ENCODE measurements around the gene SRP9.
"Not testable (repeated sequence)": the region's sequence is repeated elsewhere in the genome, so short reads cannot be mapped to it uniquely, and the experiment has no call there.

SRP9 gene

GRCh38 chr1:225817611-225818061 is 40.0 kb downstream of the SRP9 start:
- DNase-seq: no peak

DNA sequence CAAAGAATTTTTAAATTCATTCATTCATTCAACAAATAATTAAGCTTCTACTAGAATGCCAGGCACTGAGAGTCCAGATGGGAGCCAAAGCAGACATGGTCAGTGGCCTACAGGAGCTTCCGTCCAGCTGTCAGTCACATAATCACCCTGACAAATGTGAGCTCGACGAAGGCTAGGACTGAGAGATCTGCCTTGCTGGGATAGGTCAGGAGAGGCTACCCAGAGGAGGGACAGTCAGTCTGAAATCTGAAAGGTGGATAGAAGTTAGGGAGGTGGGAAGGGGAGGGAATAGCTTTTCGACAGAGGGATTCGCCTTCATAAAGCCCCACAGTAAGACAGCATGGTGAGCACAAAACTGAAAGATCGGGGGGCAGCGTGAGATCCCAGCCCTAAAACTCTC is 40.6 kb downstream of the SRP9 start:
- DNase-seq: no peak

DNA sequence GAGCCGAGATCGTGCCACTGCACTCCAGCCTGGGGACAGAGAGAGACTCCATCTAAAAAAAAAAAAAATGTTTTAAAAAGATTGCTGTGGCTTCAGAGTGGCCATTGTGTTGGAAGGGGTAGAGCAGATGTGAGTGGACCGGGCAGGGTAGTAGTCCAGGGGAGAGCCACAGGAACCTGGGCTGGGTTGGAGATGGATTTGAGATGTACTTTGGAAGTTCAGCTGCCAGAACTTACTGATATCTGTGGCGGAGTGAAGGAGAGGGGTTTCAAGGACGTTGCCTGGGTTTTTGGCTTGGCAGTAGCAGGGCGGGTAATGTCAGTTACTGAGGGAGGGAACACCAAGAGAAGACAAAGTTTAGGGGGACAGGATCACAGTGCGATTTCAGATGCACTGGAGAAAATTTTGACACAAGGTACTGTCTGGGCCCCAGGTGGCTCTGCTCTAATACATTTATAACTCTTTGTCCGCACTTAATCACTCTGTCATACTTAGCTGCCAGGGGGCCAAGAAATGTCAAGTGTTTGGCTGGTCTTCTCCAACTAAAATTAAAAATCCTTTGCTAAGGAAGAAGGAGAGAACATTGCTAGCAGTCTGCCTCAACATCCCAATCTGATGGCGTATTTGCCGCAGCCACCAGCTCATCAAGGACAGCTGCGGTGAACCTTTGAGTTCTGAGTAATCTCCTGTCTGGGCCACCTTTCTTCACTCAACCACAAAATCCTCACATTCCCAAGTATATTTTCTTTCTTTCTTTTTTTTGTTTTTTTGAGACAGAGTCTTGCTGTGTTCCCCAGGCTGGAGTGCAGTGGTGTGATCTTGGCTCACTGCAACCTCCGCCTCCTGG is 41.9 kb downstream of the SRP9 start:
- no peak for DNase-seq

DNA sequence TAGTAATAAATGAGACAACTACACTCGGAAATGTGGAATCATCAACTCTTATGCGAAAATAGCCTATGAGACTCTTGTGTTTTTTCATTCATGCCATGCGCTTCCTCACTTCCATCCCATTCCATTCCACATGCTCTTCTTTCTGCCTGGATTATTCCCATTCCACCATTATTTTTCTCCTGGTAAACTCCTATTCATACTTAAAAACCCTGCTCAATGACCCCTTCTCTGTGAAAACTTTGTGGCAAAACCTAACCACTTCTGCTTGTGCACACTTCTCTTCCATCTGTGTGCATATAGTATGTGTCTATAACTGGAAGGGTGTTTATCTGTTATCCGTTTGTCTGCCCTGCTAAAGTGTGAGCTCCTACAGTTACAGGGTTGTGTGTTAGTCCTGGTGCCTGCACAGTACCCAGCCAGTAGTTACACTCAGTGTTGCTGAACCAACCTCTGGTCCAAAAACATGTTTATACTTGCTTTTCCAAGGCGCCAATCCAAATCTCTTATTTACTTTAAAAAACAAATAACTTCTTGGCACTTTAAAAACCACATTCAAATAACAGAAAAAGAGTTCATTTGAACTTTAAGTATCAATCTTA is 43.0 kb downstream of the SRP9 start:
- peak; percentile 24 for DNase-seq

DNA sequence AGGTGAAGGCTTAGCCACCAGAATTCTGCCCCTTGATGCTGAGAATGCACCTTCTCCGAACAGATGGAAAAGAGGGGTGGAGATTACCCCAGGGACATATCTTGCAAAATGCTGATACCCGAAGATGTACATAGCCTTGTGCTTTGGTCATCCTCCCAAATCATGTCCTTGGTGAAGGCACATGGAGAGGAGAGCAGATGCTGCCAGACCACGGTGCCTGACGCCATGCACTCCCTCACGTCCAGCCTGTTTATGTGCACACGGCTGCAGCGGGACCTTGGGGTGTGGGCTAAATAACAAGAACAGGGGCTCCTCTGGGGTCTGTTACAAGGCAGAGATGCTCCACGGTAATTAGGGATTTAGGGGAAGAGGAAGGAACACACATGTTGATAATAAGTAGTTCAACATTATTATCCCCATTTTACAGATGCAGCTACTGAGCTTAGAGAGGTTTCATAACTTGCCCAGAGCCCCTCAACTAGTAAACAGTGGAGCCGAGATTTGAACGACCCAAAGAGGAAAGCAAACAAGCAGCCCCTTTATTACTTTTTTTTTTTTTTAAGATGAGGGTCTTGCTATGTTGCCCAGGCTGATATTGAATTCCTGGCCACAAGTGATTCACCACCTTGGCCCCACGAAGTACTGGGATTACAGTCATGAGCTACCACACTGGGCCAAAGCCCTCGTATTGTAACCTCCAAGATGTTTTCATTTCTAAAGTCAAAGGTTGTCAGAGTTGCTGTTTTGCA is 45.2 kb downstream of the SRP9 start:
- no peak for DNase-seq

DNA sequence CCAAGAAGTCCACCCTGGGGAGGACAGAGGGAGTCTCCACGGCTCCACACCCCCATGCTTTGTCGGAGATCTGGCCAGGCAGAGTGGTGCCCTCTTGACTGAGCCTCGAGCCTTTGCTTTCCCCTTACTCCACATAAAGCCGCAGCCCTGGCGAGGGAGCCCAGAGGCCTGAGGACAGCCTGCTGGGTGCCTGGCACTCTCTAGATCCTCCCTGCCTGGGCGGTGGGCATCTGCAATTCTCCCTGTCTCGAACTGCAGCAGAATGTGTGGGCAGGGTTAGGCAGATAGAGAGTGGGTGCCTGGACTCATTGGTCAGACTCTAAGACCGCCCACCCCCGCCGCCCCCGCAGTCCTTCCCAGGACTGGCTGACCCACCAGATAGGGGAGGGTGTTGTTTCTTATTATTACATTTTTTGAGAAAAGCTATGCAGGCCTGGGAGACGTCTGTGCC is 46.2 kb downstream of the SRP9 start:
- no peak for DNase-seq

DNA sequence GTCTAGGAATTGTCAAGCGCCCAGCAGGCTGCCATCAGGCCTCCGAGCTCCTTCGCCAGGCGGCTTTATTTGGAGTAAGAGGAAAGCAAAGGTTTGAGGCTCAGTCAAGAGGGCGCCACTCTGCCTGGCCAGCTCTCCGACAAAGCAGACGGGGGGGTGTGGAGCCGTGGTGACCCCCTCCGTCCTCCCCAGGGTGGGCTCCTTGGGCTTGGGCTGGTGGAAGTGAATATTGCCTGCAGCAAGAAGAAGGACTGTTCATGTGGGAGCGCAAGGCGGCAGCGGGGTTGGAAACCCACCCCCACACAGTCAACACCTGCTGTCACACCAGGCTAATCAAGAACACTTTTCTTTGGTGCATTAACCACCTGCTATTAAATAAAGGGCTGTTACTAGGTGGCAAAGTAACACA is 46.9 kb downstream of the SRP9 start:
- peak; percentile 87 for DNase-seq

DNA sequence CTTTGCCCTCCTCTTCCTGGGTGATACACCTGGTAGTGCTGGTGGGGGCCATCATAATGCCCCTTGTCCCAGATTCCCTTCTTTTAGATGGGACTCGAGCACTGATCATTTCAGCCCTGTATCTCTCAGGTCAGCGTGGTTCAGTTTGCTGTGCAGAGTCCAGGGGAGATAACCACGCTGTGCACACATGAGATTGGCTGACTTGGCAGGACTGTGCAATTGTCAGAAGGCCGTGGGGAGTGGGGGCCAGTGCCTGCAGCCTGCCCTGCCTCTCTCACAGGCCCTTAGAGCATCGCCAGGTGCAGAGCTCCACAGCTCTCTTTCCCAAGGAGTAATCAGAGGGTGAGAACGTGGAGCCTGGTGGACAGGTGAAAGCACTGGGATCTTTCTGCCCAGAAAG is 47.5 kb downstream of the SRP9 start:
- peak; percentile 68 for DNase-seq

- peak; percentile 18 for DNase-seq
Observed at GRCh38 chr1:225825607-225826007, 48.0 kb downstream of the SRP9 start.

- DNase-seq: no peak
Observed at GRCh38 chr1:225827076-225827475, 49.5 kb downstream of the SRP9 start.

- DNase-seq: no peak
Observed at GRCh38 chr1:225828706-225829345, 51.2 kb downstream of the SRP9 start.

DNA sequence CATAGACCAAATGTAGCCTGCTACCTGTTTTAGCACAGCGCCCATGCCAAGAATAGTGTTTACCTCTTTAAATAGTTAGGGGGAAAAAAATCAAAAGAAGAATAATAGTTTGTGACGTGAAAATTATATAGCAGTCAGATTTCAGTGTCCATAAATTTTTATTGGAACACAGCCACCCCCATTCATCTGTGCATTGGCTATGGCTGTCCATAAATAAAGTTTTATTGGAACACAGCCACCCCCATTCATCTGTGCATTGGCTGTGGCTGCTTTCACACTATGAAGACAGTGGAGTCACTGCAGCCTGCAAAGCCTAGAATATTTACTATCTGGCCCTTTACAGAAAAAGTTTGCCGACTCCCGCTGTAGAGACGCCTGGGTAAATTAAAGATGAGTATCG is 53.2 kb downstream of the SRP9 start:
- DNase-seq: no peak

DNA sequence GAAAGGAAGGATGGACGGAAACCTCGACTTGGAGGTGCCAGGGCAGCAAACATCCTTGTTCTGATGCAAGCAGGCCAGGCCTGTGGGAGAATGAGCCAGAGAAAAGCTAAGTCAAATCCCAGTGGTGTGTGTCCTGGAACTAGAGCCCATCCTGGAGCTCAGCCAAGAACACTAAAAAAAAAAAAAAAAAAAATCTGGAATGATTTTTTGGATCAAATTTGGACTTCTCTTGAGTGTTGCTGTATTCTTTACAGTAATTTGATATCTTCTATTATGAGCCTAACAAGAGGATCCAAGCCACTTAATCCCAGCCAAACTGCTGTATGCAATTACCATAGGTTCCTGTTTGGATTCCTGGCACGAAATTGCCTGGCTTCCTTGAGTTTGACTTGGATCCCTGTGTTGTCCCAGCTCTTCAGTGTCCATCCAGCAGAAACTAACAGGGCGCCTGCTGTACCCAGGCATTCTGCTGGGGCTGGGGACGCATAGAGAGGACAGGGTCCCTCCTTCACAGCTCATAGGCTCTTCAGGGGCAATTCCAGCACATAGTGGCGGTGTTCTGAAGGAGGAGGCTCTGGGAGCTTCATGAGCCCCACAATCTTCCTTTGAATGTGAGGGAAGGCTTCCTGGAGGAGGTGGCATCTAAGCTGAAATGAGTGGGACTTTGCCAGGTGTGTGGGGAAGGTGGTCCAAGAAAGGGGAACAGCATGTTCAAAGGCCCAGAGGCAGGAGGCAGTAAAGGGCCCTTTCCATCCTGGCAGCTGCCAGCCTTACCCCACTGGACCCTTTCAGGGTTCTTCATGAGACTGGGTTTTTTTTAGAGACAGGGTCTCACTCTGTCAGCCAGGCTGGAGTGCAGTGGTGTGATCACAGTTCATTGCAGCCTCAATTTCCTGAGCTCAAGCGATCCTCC is 57.0 kb downstream of the SRP9 start:
- peak; percentile 82 for DNase-seq

- DNase-seq: peak; percentile 12
Observed at GRCh38 chr1:225835856-225836255, 58.2 kb downstream of the SRP9 start.

- not testable (repeated sequence) for DNase-seq
Observed at GRCh38 chr1:225836296-225836695, 58.7 kb downstream of the SRP9 start.

- no peak for DNase-seq
Observed at GRCh38 chr1:225838793-225839192, 61.2 kb downstream of the SRP9 start.
